Measurements from ENCODE around the gene DHX34. TPM values are rescaled to one million over a fixed set of nuclear protein-coding genes. Genes with fewer than 3 reads are reported as not detected.
A peak's percentile ranks its signal among the peaks of the same experiment; 100 is the strongest.

The DHX34 gene
- total RNA-seq, 1 experiment from 2014 or later, result 38.2 TPM

- H3T11ph ChIP-seq (ENCODE audit: low read length), result no peak overlapping the region
- no peaks in the 10 kb centered on the region for H4K20me1 ChIP-seq (ENCODE audit: control insufficient read depth, insufficient read depth, insufficient read length)
- peak overlapping the region in 1 of 2 experiments; percentile 22; a peak in 2 of 5 replicates for H3K4me3 Mint-ChIP-seq
- H3K9me3 Mint-ChIP-seq, result no peaks in the 10 kb centered on the region
- no peak for DNase-seq
- H3K4me2 ChIP-seq (ENCODE audit: insufficient read depth, insufficient read length, low read length), result no peak overlapping the region
- H3K27me3 ChIP-seq (ENCODE audit: insufficient read depth, low read length), result peaks cover 7% of the 10 kb centered on the region; the same call in 1 of the 2 replicates
- H2BK15ac ChIP-seq (ENCODE audit: low read depth, low read length), result no peak overlapping the region
- H3K56ac ChIP-seq (ENCODE audit: insufficient read length, low read depth, low read length), result no peak overlapping the region
- no peak overlapping the region for H2AK5ac ChIP-seq (ENCODE audit: insufficient read length, low read length)
- H3K79me1 ChIP-seq (ENCODE audit: insufficient read depth, low read depth, low read length, poor library complexity, severe bottlenecking), result no peaks in the 10 kb centered on the region
- H3K36me3 Mint-ChIP-seq (ENCODE audit: insufficient read depth in 1 of 3, low read depth in 3 of 3), result peaks cover 13 to 24% (median 15%) of the 10 kb centered on the region in 3 experiments
- no peak overlapping the region for H4K5ac ChIP-seq (ENCODE audit: insufficient read length, low read depth, low read length)
- H3K14ac ChIP-seq (ENCODE audit: insufficient read depth, low read length), result no peak overlapping the region
- H3K4ac ChIP-seq (ENCODE audit: low read depth, low read length), result no peak overlapping the region
- no peak overlapping the region for H4K8ac ChIP-seq (replicated peaks; ENCODE audit: insufficient read length, low read depth, low read length)
- peaks cover 22% of the 10 kb centered on the region for H3K27me3 Mint-ChIP-seq (ENCODE audit: low read depth)
- H3K23me2 ChIP-seq (ENCODE audit: insufficient read length, low read depth, low read length, poor library complexity, severe bottlenecking), result peaks cover 10% of the 10 kb centered on the region
- H2BK120ac ChIP-seq (ENCODE audit: low read depth, low read length, poor library complexity, severe bottlenecking), result no peak overlapping the region
- no peak overlapping the region; a peak in 1 of 7 replicates for H3K27ac Mint-ChIP-seq
- no peaks in the 10 kb centered on the region for H3K9me3 ChIP-seq (ENCODE audit: control insufficient read depth, low read depth, low read length)
- no peak overlapping the region for H4K91ac ChIP-seq (ENCODE audit: insufficient read length, low read depth, low read length)
- no peak for TF ChIP-seq CTCF (conservative IDR thresholded peaks at IDR 0.05)
- no peak overlapping the region for H3K23ac ChIP-seq (ENCODE audit: insufficient read length, low read depth, low read length)
- no peak overlapping the region for H2BK12ac ChIP-seq (ENCODE audit: insufficient read length, low read depth, low read length)
- no peaks in the 10 kb centered on the region for H3K79me2 ChIP-seq (ENCODE audit: insufficient read depth, low read length)
- H3K4me1 ChIP-seq (ENCODE audit: insufficient read depth, low read length), result peaks cover 5% of the 10 kb centered on the region; the same call in 1 of the 2 replicates
- H2BK5ac ChIP-seq (ENCODE audit: insufficient read length, low read length), result no peak overlapping the region
- H3K9ac ChIP-seq (ENCODE audit: extremely low read depth, insufficient read length, low read length), result no peak overlapping the region
- H3K18ac ChIP-seq (ENCODE audit: insufficient read length, low read depth, low read length), result no peak overlapping the region
- no peak overlapping the region for H2BK20ac ChIP-seq (ENCODE audit: low read depth, low read length, poor library complexity, severe bottlenecking)
- H3K4me1 Mint-ChIP-seq, result peaks cover 16 to 38% of the 10 kb centered on the region in 2 experiments
- H2AFZ ChIP-seq (ENCODE audit: low read length), result no peak overlapping the region
- WGBS (ENCODE audit: extremely low coverage, insufficient read length, low lambda C conversion rate), result no CpG with 5 or more reads among the region's 16 CpGs
- H3K27ac ChIP-seq (ENCODE audit: insufficient read length, low read depth, low read length), result no peak overlapping the region
Observed at GRCh38 chr19:47413941-47414340, 64.8 kb downstream of the DHX34 start.
